Left hindlimb (tissue), 1 donor: Measurements from ENCODE around the gene NLRP11.
"Not testable (repeated sequence)": the region's sequence is repeated elsewhere in the genome, so short reads cannot be mapped to it uniquely, and the experiment has no call there.

Experiments
- DNase-seq: peaks from one replicate; pipeline ENCODE4 v3.0.0-alpha.2; 2018

The NLRP11 gene

DNA sequence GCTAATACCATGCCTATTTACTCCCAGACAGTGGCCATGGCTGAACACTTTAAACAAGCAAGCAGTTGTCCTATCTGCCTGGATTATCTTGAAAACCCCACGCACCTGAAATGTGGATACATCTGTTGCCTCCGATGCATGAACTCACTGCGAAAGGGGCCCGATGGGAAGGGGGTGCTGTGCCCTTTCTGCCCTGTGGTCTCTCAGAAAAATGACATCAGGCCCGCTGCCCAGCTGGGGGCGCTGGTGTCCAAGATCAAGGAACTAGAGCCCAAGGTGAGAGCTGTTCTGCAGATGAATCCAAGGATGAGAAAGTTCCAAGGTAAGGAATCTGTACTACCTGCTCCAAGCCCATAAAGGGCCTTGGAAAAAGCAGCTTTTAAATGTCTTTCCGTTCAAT, 54.3 kb downstream of the NLRP11 start:
- no peak for DNase-seq

- not testable (repeated sequence) for DNase-seq
Measured at GRCh38 chr19:55769632-55770031, 62.2 kb downstream of the NLRP11 start.

GRCh38 chr19:55768818-55769217, 63.0 kb downstream of the NLRP11 start, which contains the start of gene RFPL4AL1:
Gene RFPL4AL1, plus strand, starts transcription at chr19:55769118. Its CDS starts 2,687 bp downstream, at chr19:55771805.
- DNase-seq: not testable (repeated sequence)

- no peak for DNase-seq
Measured at GRCh38 chr19:55766466-55766865, 65.3 kb downstream of the NLRP11 start.

GRCh38 chr19:55758797-55759196, 73.0 kb downstream of the NLRP11 start, which contains the start of gene RFPL4A:
Gene RFPL4A, plus strand, starts transcription at chr19:55759097. Its CDS starts 2,704 bp downstream, at chr19:55761801.
- not testable (repeated sequence) for DNase-seq

- not testable (repeated sequence) for DNase-seq
Measured at GRCh38 chr19:55756808-55757207, 75.0 kb downstream of the NLRP11 start.

DNA sequence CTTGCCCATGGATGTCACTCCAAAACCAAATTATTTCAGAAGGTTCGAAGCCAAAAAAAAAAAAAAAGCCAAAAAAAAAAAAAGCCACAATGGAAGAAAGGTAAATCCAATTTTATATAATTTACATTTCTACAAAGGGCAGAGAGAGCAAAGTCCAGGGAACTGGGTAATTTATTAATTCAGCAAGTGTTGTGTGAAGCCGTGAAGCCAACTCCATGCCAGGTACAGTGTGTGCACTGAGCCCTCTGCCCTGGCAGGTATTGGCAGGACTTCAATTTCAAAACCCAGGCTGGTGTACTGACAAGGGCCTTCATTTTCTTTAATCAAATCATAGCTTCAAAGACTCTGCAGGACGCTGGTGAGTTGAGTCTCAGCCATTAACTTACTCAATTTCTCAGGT, 78.4 kb downstream of the NLRP11 start:
- no peak for DNase-seq

DNA sequence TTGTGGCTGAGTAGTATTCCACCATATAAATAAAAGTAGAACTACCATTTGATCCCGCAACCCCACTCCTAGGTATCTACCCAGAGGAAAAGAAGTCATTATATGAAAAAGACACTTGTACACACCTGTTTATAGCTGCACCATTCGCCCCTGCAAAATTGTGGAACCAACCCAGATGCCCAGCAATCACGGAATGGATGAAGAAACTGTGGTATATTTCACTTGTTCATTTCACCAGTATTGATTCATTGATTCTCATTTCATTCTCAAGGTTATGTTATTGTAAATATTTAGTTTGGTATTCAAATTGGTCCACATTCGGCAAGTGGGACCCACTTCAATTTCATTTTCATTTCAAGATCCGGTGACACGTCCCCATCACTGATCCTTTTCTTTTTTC, 81.1 kb downstream of the NLRP11 start:
- DNase-seq: no peak

DNA sequence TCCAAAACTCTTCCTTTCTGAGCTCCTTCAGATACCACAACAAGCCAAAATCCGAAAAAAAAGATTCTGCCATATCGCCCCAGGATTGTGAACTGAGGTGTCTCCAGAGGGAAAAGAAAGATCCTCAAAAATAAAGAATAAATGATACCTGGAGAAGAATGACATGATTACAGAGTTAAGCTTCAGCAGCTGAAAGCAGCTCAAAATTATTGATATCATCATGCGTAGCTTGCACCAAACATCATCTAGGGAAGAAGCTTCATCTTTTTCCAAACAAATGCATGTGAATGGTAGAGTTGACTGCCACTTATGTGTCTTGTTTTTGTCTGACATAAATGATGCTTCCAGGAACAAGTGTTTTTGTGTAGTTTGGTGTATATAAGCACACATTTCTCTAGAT, 93.5 kb downstream of the NLRP11 start, which contains the start of gene NLRP9:
Gene NLRP9 (minus strand): TSS at position 101 of the 400 bp plus-strand sequence. CDS start 28 bp downstream, at position 73.
- no peak for DNase-seq
